ENCODE data around the gene CNGA4.

Gene CNGA4

GRCh38 chr11:6283453-6284023 lies 44.6 kb downstream of the CNGA4 start:
- Histone ChIP-seq H3K4me3 (ENCODE audit: low read depth, low read length, poor library complexity, severe bottlenecking) (no peak overlapping the region), H3K36me3 (ENCODE audit: insufficient read depth, low read length) (no peaks in the 10 kb centered on the region), H4K20me1 (ENCODE audit: insufficient read depth, low read length) (no peaks in the 10 kb centered on the region), H3K27me3 (ENCODE audit: insufficient read depth, low read length) (no peaks in the 10 kb centered on the region), H3K79me2 (ENCODE audit: insufficient read depth, low read length) (no peaks in the 10 kb centered on the region), H3K9me3 (ENCODE audit: low read length) (no peaks in the 10 kb centered on the region), H2AFZ (ENCODE audit: low read length) (no peak overlapping the region), H3K4me1 (ENCODE audit: insufficient read depth, low read length, severe bottlenecking) (no peaks in the 10 kb centered on the region), H3K4me2 (ENCODE audit: low read length) (no peak overlapping the region), H3F3A (ENCODE audit: insufficient read depth, low read length) (no peaks in the 10 kb centered on the region), H3K9ac (ENCODE audit: low read length) (no peak overlapping the region), H3K27ac (ENCODE audit: low read depth, low read length, poor library complexity, severe bottlenecking) (no peak overlapping the region), H3K9me2 (ENCODE audit: low read depth, low read length) (no peaks in the 10 kb centered on the region)
- no peak for TF ChIP-seq CTCF (IDR thresholded peaks at IDR 0.05; ENCODE audit: low read length)
- no peak for TF ChIP-seq EZH2 (IDR thresholded peaks at IDR 0.05; ENCODE audit: borderline replicate concordance, low read length)

GRCh38 chr11:6284250-6284649 lies 45.4 kb downstream of the CNGA4 start:
- Histone ChIP-seq H3K4me1 (ENCODE audit: insufficient read depth, low read length, severe bottlenecking) (no peaks in the 10 kb centered on the region), H3F3A (ENCODE audit: insufficient read depth, low read length) (no peaks in the 10 kb centered on the region), H3K27ac (ENCODE audit: low read depth, low read length, poor library complexity, severe bottlenecking) (no peak overlapping the region), H3K27me3 (ENCODE audit: insufficient read depth, low read length) (no peaks in the 10 kb centered on the region), H3K36me3 (ENCODE audit: insufficient read depth, low read length) (no peaks in the 10 kb centered on the region), H4K20me1 (ENCODE audit: insufficient read depth, low read length) (no peaks in the 10 kb centered on the region), H3K4me2 (ENCODE audit: low read length) (no peak overlapping the region), H3K9ac (ENCODE audit: low read length) (no peak overlapping the region), H3K9me2 (ENCODE audit: low read depth, low read length) (no peaks in the 10 kb centered on the region), H3K4me3 (ENCODE audit: low read depth, low read length, poor library complexity, severe bottlenecking) (no peak overlapping the region), H3K79me2 (ENCODE audit: insufficient read depth, low read length) (no peaks in the 10 kb centered on the region), H3K9me3 (ENCODE audit: low read length) (no peaks in the 10 kb centered on the region), H2AFZ (ENCODE audit: low read length) (no peak overlapping the region)
- no peak for TF ChIP-seq CTCF (IDR thresholded peaks at IDR 0.05; ENCODE audit: low read length)
- no peak for TF ChIP-seq EZH2 (IDR thresholded peaks at IDR 0.05; ENCODE audit: borderline replicate concordance, low read length)

- H4K20me1 ChIP-seq (ENCODE audit: insufficient read depth, low read length) = no peaks in the 10 kb centered on the region
- H3K4me3 ChIP-seq (ENCODE audit: low read depth, low read length, poor library complexity, severe bottlenecking) = no peak overlapping the region
- no peaks in the 10 kb centered on the region for H3F3A ChIP-seq (ENCODE audit: insufficient read depth, low read length)
- H3K4me1 ChIP-seq (ENCODE audit: insufficient read depth, low read length, severe bottlenecking) = no peaks in the 10 kb centered on the region
- no peaks in the 10 kb centered on the region for H3K27me3 ChIP-seq (ENCODE audit: insufficient read depth, low read length)
- no peaks in the 10 kb centered on the region for H3K79me2 ChIP-seq (ENCODE audit: insufficient read depth, low read length)
- no peaks in the 10 kb centered on the region for H3K36me3 ChIP-seq (ENCODE audit: insufficient read depth, low read length)
- TF ChIP-seq EZH2 (IDR thresholded peaks at IDR 0.05; ENCODE audit: borderline replicate concordance, low read length) = no peak
- TF ChIP-seq CTCF (IDR thresholded peaks at IDR 0.05; ENCODE audit: low read length) = no peak
- H3K9me3 ChIP-seq (ENCODE audit: low read length) = no peaks in the 10 kb centered on the region
- no peak overlapping the region for H3K27ac ChIP-seq (ENCODE audit: low read depth, low read length, poor library complexity, severe bottlenecking)
- no peak overlapping the region for H3K9ac ChIP-seq (ENCODE audit: low read length)
- no peak overlapping the region for H2AFZ ChIP-seq (ENCODE audit: low read length)
- no peaks in the 10 kb centered on the region for H3K9me2 ChIP-seq (ENCODE audit: low read depth, low read length)
- no peak overlapping the region for H3K4me2 ChIP-seq (ENCODE audit: low read length)
Observed at GRCh38 chr11:6285019-6285418, 46.1 kb downstream of the CNGA4 start.

All from OCI-LY1 (cell line).